HCT116 (cell line): ENCODE data around the gene AXIN1. TPM values are rescaled to one million over a fixed set of nuclear protein-coding genes. Genes with fewer than 3 reads are reported as not detected.

Experiments used
- ATAC-seq: fragments of 200-7000 bp; cut with Tn5 transposase; 2 replicates; pipeline ENCODE4 v1.9.1; 2020; ENCODE audit warnings: mild to moderate bottlenecking, moderate library complexity
- BruUV-seq: library from RNA; stranded (reverse); fragments of 400-500 nt; replicated peaks from 2 replicates; lab custom pipeline; 2021; lab: Mats Ljungman, UMichigan
- CTCF ChIA-PET: fragments of 300-600 bp; sonication (Branson Sonifier 250); formaldehyde crosslinking; loops from one replicate; lab custom pipeline; 2021; ENCODE audit warnings: antibody characterized with exemption; lab: Charles Lee
- POLR2A ChIA-PET: fragments of 300-600, 350-600 bp; sonication (Branson Sonifier 250); formaldehyde crosslinking; loops from one replicate; lab custom pipeline; 2021; ENCODE audit warnings: antibody characterized with exemption; lab: Charles Lee
- RAD21 ChIA-PET, 2 experiments: fragments of 300-600 bp; sonication (Branson Sonifier 250); formaldehyde crosslinking; loops; one replicate each; lab custom pipeline; 2023; ENCODE audit warnings: low total read pairs in 2 of 2; ENCODE audit not compliant: uncharacterized antibody in 2 of 2, unreplicated experiment in 2 of 2, low non-redundant PET in 1 of 2; lab: Charles Lee
- DNase-seq: peaks from one replicate; pipeline ENCODE4 v3.0.0-alpha.2; 2010; ENCODE audit warnings: low read depth, low spot score
- H2AFZ ChIP-seq: fragments of 200-600 bp; shearing (Covaris generic), sonication (generic); 2 replicates; pipeline ENCODE4 v1.6.1; 2017; ENCODE audit warnings: low read depth, mixed run types, mixed read lengths, antibody characterized with exemption, low read length; ENCODE audit not compliant: poor library complexity, severe bottlenecking
- H3K27ac ChIP-seq: 2 replicates; pipeline ENCODE4 v1.5.1; 2012; ENCODE audit warnings: low read depth, low read length
- H3K27me3 ChIP-seq: fragments of 200-600 bp; sonication (generic); 2 replicates; pipeline ENCODE4 v1.6.1; 2016; ENCODE audit warnings: mixed run types, low read length, mixed read lengths; ENCODE audit not compliant: insufficient read depth
- H3K36me3 ChIP-seq, 2 experiments: fragments of 200-500 bp in 1 of 2; fragments of 200-600 bp in 1 of 2; sonication (Bioruptor generic) in 1 of 2; sonication (generic) in 1 of 2; 2 replicates each; pipeline versions ENCODE4 v1.5.1 to v1.6.1; 2014 to 2016; ENCODE audit warnings: low read length in 2 of 2, inconsistent platforms in 1 of 2, mixed read lengths in 1 of 2, mixed run types in 1 of 2; ENCODE audit not compliant: insufficient read depth in 2 of 2, control insufficient read depth in 1 of 2
- H3K4me1 ChIP-seq, 2 experiments: fragments of 200-600 bp in 1 of 2; sonication (generic) in 1 of 2; 2 replicates each; pipeline versions ENCODE4 v1.5.1 to v1.6.1; 2012 to 2017; ENCODE audit warnings: low read length in 2 of 2, inconsistent platforms in 1 of 2, mild to moderate bottlenecking in 1 of 2, mixed read lengths in 1 of 2, mixed run types in 1 of 2, moderate library complexity in 1 of 2; ENCODE audit not compliant: insufficient read depth in 2 of 2, control insufficient read depth in 1 of 2
- H3K4me2 ChIP-seq: fragments of 200-600 bp; sonication (generic); 2 replicates; pipeline ENCODE4 v1.6.1; 2017; ENCODE audit warnings: mixed run types, low read length, mixed read lengths
- H3K4me3 ChIP-seq, 2 experiments: fragments of 200-600 bp in 1 of 2; sonication (generic) in 1 of 2; replicated peaks in 1 of 2; 2 replicates each; pipeline ENCODE4 v1.5.1; 2011 to 2016; ENCODE audit warnings: low read length in 2 of 2, control low read depth in 1 of 2, low read depth in 1 of 2, mild to moderate bottlenecking in 1 of 2, mixed read lengths in 1 of 2, mixed run types in 1 of 2
- H3K79me2 ChIP-seq: fragments of 200-600 bp; sonication (generic); 2 replicates; pipeline ENCODE4 v1.6.1; 2017; ENCODE audit warnings: mild to moderate bottlenecking, mixed run types, low read length, moderate library complexity, mixed read lengths; ENCODE audit not compliant: insufficient read depth
- H3K9ac ChIP-seq: fragments of 200-600 bp; sonication (generic); 2 replicates; pipeline ENCODE4 v1.6.1; 2016; ENCODE audit warnings: low read length, mixed read lengths
- H3K9me2 ChIP-seq: fragments of 200-600 bp; sonication (generic), shearing (Covaris generic); 2 replicates; pipeline ENCODE4 v1.6.1; 2017; ENCODE audit warnings: mixed run types, mild to moderate bottlenecking, moderate library complexity; ENCODE audit not compliant: insufficient read depth
- H3K9me3 ChIP-seq, 2 experiments: fragments of 200-500 bp in 1 of 2; fragments of 200-600 bp in 1 of 2; sonication (Bioruptor generic) in 1 of 2; sonication (generic) in 1 of 2; 2 replicates each; pipeline ENCODE4 v1.6.1; 2014 to 2017; ENCODE audit warnings: low read length in 2 of 2, mixed read lengths in 2 of 2, inconsistent platforms in 1 of 2, low read depth in 1 of 2, mild to moderate bottlenecking in 1 of 2, mixed run types in 1 of 2, moderate library complexity in 1 of 2; ENCODE audit not compliant: control insufficient read depth in 1 of 2, insufficient read depth in 1 of 2
- H4K20me1 ChIP-seq: fragments of 200-600 bp; sonication (generic), shearing (Covaris generic); 2 replicates; pipeline ENCODE4 v1.6.1; 2017; ENCODE audit warnings: mixed run types, mild to moderate bottlenecking, moderate library complexity; ENCODE audit not compliant: insufficient read depth
- CEBPB ChIP-seq: IDR thresholded peaks from 2 replicates; pipeline ENCODE4 v1.6.1; 2012; ENCODE audit warnings: low read depth
- EGR1 ChIP-seq: IDR thresholded peaks from 2 replicates; pipeline ENCODE4 v1.6.1; 2012; ENCODE audit warnings: low read depth
- ELF1 ChIP-seq: IDR thresholded peaks from 2 replicates; pipeline ENCODE4 v1.6.1; 2012; ENCODE audit warnings: low read depth, borderline replicate concordance
- EZH2 ChIP-seq: fragments of 200-600 bp; sonication (generic); IDR thresholded peaks from 2 replicates; pipeline ENCODE4 v1.6.1; 2017; ENCODE audit warnings: antibody characterized with exemption, mixed run types
- MAX ChIP-seq: IDR thresholded peaks from 2 replicates; pipeline ENCODE4 v1.6.1; 2012
- POLR2A ChIP-seq: IDR thresholded peaks from 2 replicates; pipeline ENCODE4 v1.7.0; 2011; ENCODE audit warnings: borderline replicate concordance; ENCODE audit not compliant: insufficient read depth, insufficient read length; ENCODE audit errors: extremely low read depth
- POLR2AphosphoS5 ChIP-seq: IDR thresholded peaks from 2 replicates; pipeline ENCODE4 v1.6.1; 2011; ENCODE audit warnings: mild to moderate bottlenecking, low read depth, low read length, moderate library complexity
- RAD21 ChIP-seq: IDR thresholded peaks from 2 replicates; pipeline ENCODE4 v1.6.1; 2012; ENCODE audit warnings: low read depth, mild to moderate bottlenecking
- SIN3A ChIP-seq: IDR thresholded peaks from 2 replicates; pipeline ENCODE4 v1.6.1; 2012; ENCODE audit warnings: low read depth
- SP1 ChIP-seq: IDR thresholded peaks from 2 replicates; pipeline ENCODE4 v1.6.1; 2012; ENCODE audit warnings: low read depth
- SRF ChIP-seq: IDR thresholded peaks from 2 replicates; pipeline ENCODE4 v1.6.1; 2012; ENCODE audit warnings: low read depth
- YY1 ChIP-seq: IDR thresholded peaks from 2 replicates; pipeline ENCODE4 v1.6.1; 2011; ENCODE audit warnings: low read length, low read depth, moderate library complexity, mild to moderate bottlenecking; ENCODE audit not compliant: insufficient replicate concordance; ENCODE audit errors: extremely low read depth
- ZFX ChIP-seq: fragments of 450-650 bp; IDR thresholded peaks from 2 replicates; pipeline ENCODE4 v1.6.1; 2017
- ZNF274 ChIP-seq: fragments of 200-500 bp; sonication (Bioruptor generic); IDR thresholded peaks from 2 replicates; pipeline ENCODE4 v1.6.1; 2014; ENCODE audit warnings: mild to moderate bottlenecking, low read depth, low read length, inconsistent platforms
- intact Hi-C: fragments of 100-400 bp; cut with micrococcal nuclease; formaldehyde crosslinking; loops from 2 replicates; pipeline ENCODE4 v1.10.0; 2022
- total RNA-seq: library from RNA; stranded (reverse); gene quantifications from one replicate; pipeline ENCODE4 v1.2.1, GENCODE V29; 2021; ENCODE audit not compliant: unreplicated experiment
- TF ChIP-seq, protein P1 (sequence below): IDR thresholded peaks from 2 replicates; pipeline ENCODE4 v1.6.1; 2011; ENCODE audit warnings: mild to moderate bottlenecking, low read length, moderate library complexity; ENCODE audit not compliant: insufficient replicate concordance; ENCODE audit errors: extremely low read depth
- TF ChIP-seq, protein P2 (sequence below): IDR thresholded peaks from 2 replicates; pipeline ENCODE4 v1.6.1; 2012; ENCODE audit warnings: low read depth
- TF ChIP-seq, protein P3 (sequence below), 3 experiments: fragments of 200-600 bp in 1 of 3; sonication (generic) in 1 of 3; IDR thresholded peaks in 2 of 3; conservative IDR thresholded peaks in 1 of 3; 2 replicates each; pipeline ENCODE4 v1.5.1; 2012 to 2017; ENCODE audit warnings: low read depth in 2 of 3, low read length in 2 of 3, antibody characterized with exemption in 1 of 3, borderline replicate concordance in 1 of 3, control low read depth in 1 of 3, mild to moderate bottlenecking in 1 of 3, mixed read lengths in 1 of 3, mixed run types in 1 of 3, moderate library complexity in 1 of 3; ENCODE audit not compliant: insufficient read depth in 1 of 3

Gene AXIN1
- total RNA-seq, 1 experiment from 2014 or later, result 20.2 TPM

DNA sequence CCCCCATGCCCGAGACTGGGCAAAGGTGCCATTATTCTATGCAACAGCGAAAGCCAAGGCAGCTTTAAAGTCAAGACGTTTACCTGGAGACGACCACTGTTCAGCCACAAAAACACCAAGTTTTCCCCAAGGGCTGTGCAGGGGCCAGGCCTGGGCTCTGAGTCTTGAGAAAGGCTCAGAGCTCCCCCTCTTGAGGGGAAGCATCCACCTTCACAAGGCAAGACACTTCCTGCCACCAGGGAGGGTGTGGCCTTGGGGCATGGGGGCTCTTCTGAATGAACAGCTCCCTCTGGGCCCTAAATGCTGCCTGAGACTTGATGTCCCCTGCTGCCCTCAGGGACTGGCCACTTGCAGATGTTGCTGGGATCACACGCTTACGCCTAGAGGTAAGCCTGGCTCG is 43.0 kb downstream of the AXIN1 start:
- no peaks in the 10 kb centered on the region for H3K36me3 ChIP-seq
- no peaks in the 10 kb centered on the region for H3K4me1 ChIP-seq
- POLR2A ChIA-PET, result no interaction called here
- no peaks in the 10 kb centered on the region for H3K9me2 ChIP-seq
- no peak for DNase-seq
- no peak for TF ChIP-seq RAD21
- no peak for TF ChIP-seq ZNF274
- TF ChIP-seq SRF, result no peak
- TF ChIP-seq, protein P1, sequence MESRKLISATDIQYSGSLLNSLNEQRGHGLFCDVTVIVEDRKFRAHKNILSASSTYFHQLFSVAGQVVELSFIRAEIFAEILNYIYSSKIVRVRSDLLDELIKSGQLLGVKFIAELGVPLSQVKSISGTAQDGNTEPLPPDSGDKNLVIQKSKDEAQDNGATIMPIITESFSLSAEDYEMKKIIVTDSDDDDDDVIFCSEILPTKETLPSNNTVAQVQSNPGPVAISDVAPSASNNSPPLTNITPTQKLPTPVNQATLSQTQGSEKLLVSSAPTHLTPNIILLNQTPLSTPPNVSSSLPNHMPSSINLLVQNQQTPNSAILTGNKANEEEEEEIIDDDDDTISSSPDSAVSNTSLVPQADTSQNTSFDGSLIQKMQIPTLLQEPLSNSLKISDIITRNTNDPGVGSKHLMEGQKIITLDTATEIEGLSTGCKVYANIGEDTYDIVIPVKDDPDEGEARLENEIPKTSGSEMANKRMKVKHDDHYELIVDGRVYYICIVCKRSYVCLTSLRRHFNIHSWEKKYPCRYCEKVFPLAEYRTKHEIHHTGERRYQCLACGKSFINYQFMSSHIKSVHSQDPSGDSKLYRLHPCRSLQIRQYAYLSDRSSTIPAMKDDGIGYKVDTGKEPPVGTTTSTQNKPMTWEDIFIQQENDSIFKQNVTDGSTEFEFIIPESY, result no peak
- no peak for TF ChIP-seq MAX
- TF ChIP-seq, protein P2, sequence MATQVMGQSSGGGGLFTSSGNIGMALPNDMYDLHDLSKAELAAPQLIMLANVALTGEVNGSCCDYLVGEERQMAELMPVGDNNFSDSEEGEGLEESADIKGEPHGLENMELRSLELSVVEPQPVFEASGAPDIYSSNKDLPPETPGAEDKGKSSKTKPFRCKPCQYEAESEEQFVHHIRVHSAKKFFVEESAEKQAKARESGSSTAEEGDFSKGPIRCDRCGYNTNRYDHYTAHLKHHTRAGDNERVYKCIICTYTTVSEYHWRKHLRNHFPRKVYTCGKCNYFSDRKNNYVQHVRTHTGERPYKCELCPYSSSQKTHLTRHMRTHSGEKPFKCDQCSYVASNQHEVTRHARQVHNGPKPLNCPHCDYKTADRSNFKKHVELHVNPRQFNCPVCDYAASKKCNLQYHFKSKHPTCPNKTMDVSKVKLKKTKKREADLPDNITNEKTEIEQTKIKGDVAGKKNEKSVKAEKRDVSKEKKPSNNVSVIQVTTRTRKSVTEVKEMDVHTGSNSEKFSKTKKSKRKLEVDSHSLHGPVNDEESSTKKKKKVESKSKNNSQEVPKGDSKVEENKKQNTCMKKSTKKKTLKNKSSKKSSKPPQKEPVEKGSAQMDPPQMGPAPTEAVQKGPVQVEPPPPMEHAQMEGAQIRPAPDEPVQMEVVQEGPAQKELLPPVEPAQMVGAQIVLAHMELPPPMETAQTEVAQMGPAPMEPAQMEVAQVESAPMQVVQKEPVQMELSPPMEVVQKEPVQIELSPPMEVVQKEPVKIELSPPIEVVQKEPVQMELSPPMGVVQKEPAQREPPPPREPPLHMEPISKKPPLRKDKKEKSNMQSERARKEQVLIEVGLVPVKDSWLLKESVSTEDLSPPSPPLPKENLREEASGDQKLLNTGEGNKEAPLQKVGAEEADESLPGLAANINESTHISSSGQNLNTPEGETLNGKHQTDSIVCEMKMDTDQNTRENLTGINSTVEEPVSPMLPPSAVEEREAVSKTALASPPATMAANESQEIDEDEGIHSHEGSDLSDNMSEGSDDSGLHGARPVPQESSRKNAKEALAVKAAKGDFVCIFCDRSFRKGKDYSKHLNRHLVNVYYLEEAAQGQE, result no peak
- TF ChIP-seq ELF1, result no peak
- no peak for TF ChIP-seq EGR1
- no peak for TF ChIP-seq SIN3A
- TF ChIP-seq ZFX, result no peak
- TF ChIP-seq, protein P3, sequence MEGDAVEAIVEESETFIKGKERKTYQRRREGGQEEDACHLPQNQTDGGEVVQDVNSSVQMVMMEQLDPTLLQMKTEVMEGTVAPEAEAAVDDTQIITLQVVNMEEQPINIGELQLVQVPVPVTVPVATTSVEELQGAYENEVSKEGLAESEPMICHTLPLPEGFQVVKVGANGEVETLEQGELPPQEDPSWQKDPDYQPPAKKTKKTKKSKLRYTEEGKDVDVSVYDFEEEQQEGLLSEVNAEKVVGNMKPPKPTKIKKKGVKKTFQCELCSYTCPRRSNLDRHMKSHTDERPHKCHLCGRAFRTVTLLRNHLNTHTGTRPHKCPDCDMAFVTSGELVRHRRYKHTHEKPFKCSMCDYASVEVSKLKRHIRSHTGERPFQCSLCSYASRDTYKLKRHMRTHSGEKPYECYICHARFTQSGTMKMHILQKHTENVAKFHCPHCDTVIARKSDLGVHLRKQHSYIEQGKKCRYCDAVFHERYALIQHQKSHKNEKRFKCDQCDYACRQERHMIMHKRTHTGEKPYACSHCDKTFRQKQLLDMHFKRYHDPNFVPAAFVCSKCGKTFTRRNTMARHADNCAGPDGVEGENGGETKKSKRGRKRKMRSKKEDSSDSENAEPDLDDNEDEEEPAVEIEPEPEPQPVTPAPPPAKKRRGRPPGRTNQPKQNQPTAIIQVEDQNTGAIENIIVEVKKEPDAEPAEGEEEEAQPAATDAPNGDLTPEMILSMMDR (IDR thresholded peaks at IDR 0.05 in 2 of 3, conservative IDR thresholded peaks at IDR 0.05 in 1 of 3; ENCODE audit: borderline replicate concordance in 1 of 3, insufficient read depth in 1 of 3, low read depth in 2 of 3, low read length in 2 of 3), result no peak
- TF ChIP-seq POLR2AphosphoS5, result no peak
- no peak for TF ChIP-seq CEBPB
- no peak for TF ChIP-seq YY1
- no peak for TF ChIP-seq POLR2A
- TF ChIP-seq EZH2, result no peak
- TF ChIP-seq SP1, result no peak
- TF ChIP-seq, all 23 proteins: peak for 0
- RAD21 ChIA-PET, result no interaction called here
- Histone ChIP-seq H3K27ac (no peak overlapping the region), H3K27me3 (no peaks in the 10 kb centered on the region), H2AFZ (no peak overlapping the region), H3K4me2 (no peak overlapping the region), H3K9ac (no peak overlapping the region), H4K20me1 (no peaks in the 10 kb centered on the region), H3K79me2 (no peaks in the 10 kb centered on the region), H3K4me3 (no peak overlapping the region), H3K9me3 (no peaks in the 10 kb centered on the region)
- intact Hi-C loops, result no loop called here
- CTCF ChIA-PET, result no interaction called here
- no TSS peak for BruUV-seq
- no peak for ATAC-seq
